ENCODE measurements around the gene CD82.

The CD82 gene

GRCh38 chr11:44572436-44572835 is 7.0 kb downstream of the CD82 start:
- Histone ChIP-seq H3K27ac (ENCODE audit: low read depth, low read length) (no peak overlapping the region), H3K36me3 (ENCODE audit: control insufficient read depth, low read length) (no peaks in the 10 kb centered on the region), H4K20me1 (ENCODE audit: control insufficient read depth, insufficient read depth, low read depth, low read length) (0 out of 2 replicates have a peak, but pooled peaks cover 2% of the 10 kb centered on the region), H3K27me3 (ENCODE audit: control insufficient read depth, low read length) (no peaks in the 10 kb centered on the region; the same call in 1 of the 2 replicates), H3K9me3 (ENCODE audit: control insufficient read depth, insufficient read depth, low read length) (no peaks in the 10 kb centered on the region), H3K4me3 (ENCODE audit: low read length) (no peak overlapping the region), H3F3A (ENCODE audit: control insufficient read depth, insufficient read depth) (no peaks in the 10 kb centered on the region), H3K79me2 (ENCODE audit: control insufficient read depth, low read length) (no peaks in the 10 kb centered on the region), H3K4me1 (ENCODE audit: control insufficient read depth, low read length) (peaks cover 10% of the 10 kb centered on the region), H3K9me2 (replicated peaks; ENCODE audit: control insufficient read depth, low read length) (no peaks in the 10 kb centered on the region), H3K4me2 (ENCODE audit: low read length) (no peak overlapping the region)
- TF ChIP-seq CTCF (IDR thresholded peaks at IDR 0.05; ENCODE audit: low read depth, low read length, poor library complexity, severe bottlenecking) = no peak
- TF ChIP-seq EZH2phosphoT487 (IDR thresholded peaks at IDR 0.05; ENCODE audit: borderline replicate concordance, low read length) = no peak

- no peaks in the 10 kb centered on the region; the same call in 1 of the 2 replicates for H3K27me3 ChIP-seq (ENCODE audit: control insufficient read depth, low read length)
- no peaks in the 10 kb centered on the region for H3K36me3 ChIP-seq (ENCODE audit: control insufficient read depth, low read length)
- H3K9me2 ChIP-seq (replicated peaks; ENCODE audit: control insufficient read depth, low read length) = no peaks in the 10 kb centered on the region
- no peaks in the 10 kb centered on the region for H3K79me2 ChIP-seq (ENCODE audit: control insufficient read depth, low read length)
- H3K9me3 ChIP-seq (ENCODE audit: control insufficient read depth, insufficient read depth, low read length) = no peaks in the 10 kb centered on the region
- no peaks in the 10 kb centered on the region for H3F3A ChIP-seq (ENCODE audit: control insufficient read depth, insufficient read depth)
- H3K27ac ChIP-seq (ENCODE audit: low read depth, low read length) = no peak overlapping the region
- peaks cover 10% of the 10 kb centered on the region for H3K4me1 ChIP-seq (ENCODE audit: control insufficient read depth, low read length)
- no peak overlapping the region for H3K4me3 ChIP-seq (ENCODE audit: low read length)
- no peak overlapping the region for H3K4me2 ChIP-seq (ENCODE audit: low read length)
- 0 out of 2 replicates have a peak, but pooled peaks cover 2% of the 10 kb centered on the region for H4K20me1 ChIP-seq (ENCODE audit: control insufficient read depth, insufficient read depth, low read depth, low read length)
- no peak for TF ChIP-seq CTCF (IDR thresholded peaks at IDR 0.05; ENCODE audit: low read depth, low read length, poor library complexity, severe bottlenecking)
- TF ChIP-seq EZH2phosphoT487 (IDR thresholded peaks at IDR 0.05; ENCODE audit: borderline replicate concordance, low read length) = no peak
These were observed 7.4 kb downstream of the CD82 start for GRCh38 chr11:44572884-44573283.

- Histone ChIP-seq H3K79me2 (ENCODE audit: control insufficient read depth, low read length) (no peaks in the 10 kb centered on the region), H3K4me2 (ENCODE audit: low read length) (no peak overlapping the region), H3K36me3 (ENCODE audit: control insufficient read depth, low read length) (no peaks in the 10 kb centered on the region), H3K27ac (ENCODE audit: low read depth, low read length) (no peak overlapping the region), H3K9me3 (ENCODE audit: control insufficient read depth, insufficient read depth, low read length) (no peaks in the 10 kb centered on the region), H3F3A (ENCODE audit: control insufficient read depth, insufficient read depth) (no peaks in the 10 kb centered on the region), H3K4me3 (ENCODE audit: low read length) (no peak overlapping the region), H4K20me1 (ENCODE audit: control insufficient read depth, insufficient read depth, low read depth, low read length) (0 out of 2 replicates have a peak, but pooled peaks cover 2% of the 10 kb centered on the region), H3K27me3 (ENCODE audit: control insufficient read depth, low read length) (no peaks in the 10 kb centered on the region), H3K4me1 (ENCODE audit: control insufficient read depth, low read length) (peaks cover 10% of the 10 kb centered on the region), H3K9me2 (replicated peaks; ENCODE audit: control insufficient read depth, low read length) (no peaks in the 10 kb centered on the region)
- no peak for TF ChIP-seq EZH2phosphoT487 (IDR thresholded peaks at IDR 0.05; ENCODE audit: borderline replicate concordance, low read length)
- no peak for TF ChIP-seq CTCF (IDR thresholded peaks at IDR 0.05; ENCODE audit: low read depth, low read length, poor library complexity, severe bottlenecking)
These were observed 7.9 kb downstream of the CD82 start for GRCh38 chr11:44573333-44573732.

Data from DOHH2 (cell line).